DND-41 (cell line): Measurements from ENCODE around the gene EHBP1.

Experiments used
- CTCF ChIP-seq: IDR thresholded peaks from 2 replicates; pipeline ENCODE4 v1.5.1; 2012; ENCODE audit warnings: borderline replicate concordance, low read length, moderate library complexity, mild to moderate bottlenecking; ENCODE audit not compliant: poor library complexity, severe bottlenecking; ENCODE audit errors: extremely low read depth
- EZH2 ChIP-seq: IDR thresholded peaks from 3 replicates; pipeline ENCODE4 v1.6.1; 2012; ENCODE audit warnings: borderline replicate concordance, low read depth, mild to moderate bottlenecking, moderate library complexity, low read length, inconsistent platforms; ENCODE audit not compliant: severe bottlenecking

GRCh38 chr2:62747876-62748275, 42.4 kb downstream of the EHBP1 start:
- no peak for TF ChIP-seq CTCF
- no peak for TF ChIP-seq EZH2
